ENCODE measurements around the gene SMARCA2.

- TF ChIP-seq POLR2A (IDR thresholded peaks at IDR 0.05; ENCODE audit: low read length): no peak
- TF ChIP-seq ZSCAN20 (CRISPR knock-in tag; IDR thresholded peaks at IDR 0.05): no peak
- TF ChIP-seq CEBPB (IDR thresholded peaks at IDR 0.05): no peak
- TF ChIP-seq RAD21 (conservative IDR thresholded peaks at IDR 0.05 in 1 of 2, IDR thresholded peaks at IDR 0.05 in 1 of 2): no peak
- TF ChIP-seq, protein P1, sequence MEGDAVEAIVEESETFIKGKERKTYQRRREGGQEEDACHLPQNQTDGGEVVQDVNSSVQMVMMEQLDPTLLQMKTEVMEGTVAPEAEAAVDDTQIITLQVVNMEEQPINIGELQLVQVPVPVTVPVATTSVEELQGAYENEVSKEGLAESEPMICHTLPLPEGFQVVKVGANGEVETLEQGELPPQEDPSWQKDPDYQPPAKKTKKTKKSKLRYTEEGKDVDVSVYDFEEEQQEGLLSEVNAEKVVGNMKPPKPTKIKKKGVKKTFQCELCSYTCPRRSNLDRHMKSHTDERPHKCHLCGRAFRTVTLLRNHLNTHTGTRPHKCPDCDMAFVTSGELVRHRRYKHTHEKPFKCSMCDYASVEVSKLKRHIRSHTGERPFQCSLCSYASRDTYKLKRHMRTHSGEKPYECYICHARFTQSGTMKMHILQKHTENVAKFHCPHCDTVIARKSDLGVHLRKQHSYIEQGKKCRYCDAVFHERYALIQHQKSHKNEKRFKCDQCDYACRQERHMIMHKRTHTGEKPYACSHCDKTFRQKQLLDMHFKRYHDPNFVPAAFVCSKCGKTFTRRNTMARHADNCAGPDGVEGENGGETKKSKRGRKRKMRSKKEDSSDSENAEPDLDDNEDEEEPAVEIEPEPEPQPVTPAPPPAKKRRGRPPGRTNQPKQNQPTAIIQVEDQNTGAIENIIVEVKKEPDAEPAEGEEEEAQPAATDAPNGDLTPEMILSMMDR (IDR thresholded peaks at IDR 0.05): no peak
- no peak for TF ChIP-seq KDM1A (IDR thresholded peaks at IDR 0.05; ENCODE audit: low read depth)
- no peak for TF ChIP-seq POLR2AphosphoS2 (conservative IDR thresholded peaks at IDR 0.05; ENCODE audit: low read length)
- TF ChIP-seq EP300 (IDR thresholded peaks at IDR 0.05): no peak
- TF ChIP-seq RFX5 (IDR thresholded peaks at IDR 0.05): no peak
- TF ChIP-seq, protein P2, sequence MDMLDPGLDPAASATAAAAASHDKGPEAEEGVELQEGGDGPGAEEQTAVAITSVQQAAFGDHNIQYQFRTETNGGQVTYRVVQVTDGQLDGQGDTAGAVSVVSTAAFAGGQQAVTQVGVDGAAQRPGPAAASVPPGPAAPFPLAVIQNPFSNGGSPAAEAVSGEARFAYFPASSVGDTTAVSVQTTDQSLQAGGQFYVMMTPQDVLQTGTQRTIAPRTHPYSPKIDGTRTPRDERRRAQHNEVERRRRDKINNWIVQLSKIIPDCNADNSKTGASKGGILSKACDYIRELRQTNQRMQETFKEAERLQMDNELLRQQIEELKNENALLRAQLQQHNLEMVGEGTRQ (IDR thresholded peaks at IDR 0.05): no peak
Observed at GRCh38 chr9:2242831-2243330, 227.7 kb downstream of the SMARCA2 start.

Measured in A549 (cell line).